ENCODE results near the gene BEAN1.

Gene BEAN1

GRCh38 chr16:66421891-66422290 lies 5.2 kb upstream of the BEAN1 start (continued):
- no peak for TF ChIP-seq AEBP2 (tag by site-specific recombination; IDR thresholded peaks at IDR 0.05; ENCODE audit: borderline replicate concordance)
- TF ChIP-seq ZNF621 (tag by site-specific recombination; IDR thresholded peaks at IDR 0.05), result no peak
- TF ChIP-seq ZNF37A (tag by site-specific recombination; IDR thresholded peaks at IDR 0.05), result no peak
- no peak for TF ChIP-seq ZSCAN23 (tag by site-specific recombination; IDR thresholded peaks at IDR 0.05)
- TF ChIP-seq GFI1B (tag by site-specific recombination; IDR thresholded peaks at IDR 0.05), result no peak
- TF ChIP-seq ZNF155 (tag by site-specific recombination; IDR thresholded peaks at IDR 0.05), result no peak

GRCh38 chr16:66422366-66422765 lies 4.7 kb upstream of the BEAN1 start:
- Histone ChIP-seq H3K4me1 (ENCODE audit: control insufficient read depth, insufficient read depth, low read length) (peaks cover 2% of the 10 kb centered on the region; the same call in 1 of the 2 replicates), H3K4me3 (ENCODE audit: low read depth, low read length) (no peak overlapping the region), H3K27ac (ENCODE audit: extremely low read depth, low read depth, low read length) (no peak overlapping the region), H3K36me3 (ENCODE audit: control insufficient read depth in 2 of 2, insufficient read depth in 1 of 2, low read length in 2 of 2) (no peaks in the 10 kb centered on the region), H3K9me3 (ENCODE audit: control insufficient read depth, insufficient read depth, low read depth, low read length) (no peaks in the 10 kb centered on the region)
- ChIA-PET CTCF (no interaction called here), POLR2A (no interaction called here)
- TF ChIP-seq ZNF513 (tag by site-specific recombination; IDR thresholded peaks at IDR 0.05), result no peak
- no peak for TF ChIP-seq GLIS2 (tag by site-specific recombination; IDR thresholded peaks at IDR 0.05)
- TF ChIP-seq ZNF280D (tag by site-specific recombination; IDR thresholded peaks at IDR 0.05), result no peak
- no peak for TF ChIP-seq HOXC10 (CRISPR knock-in tag; IDR thresholded peaks at IDR 0.05)

GRCh38 chr16:66423177-66423576 lies 3.9 kb upstream of the BEAN1 start:
- H3K4me1 ChIP-seq (ENCODE audit: control insufficient read depth, insufficient read depth, low read length), result peaks cover 2% of the 10 kb centered on the region; the same call in 1 of the 2 replicates
- ChIA-PET POLR2A (no interaction called here), CTCF (interaction anchor here (0.7 kb wide), 1 partner anchor 66 kb away, joined by 3 read pairs; no protein-coding TSS in a partner anchor)
- no peaks in the 10 kb centered on the region for H3K9me3 ChIP-seq (ENCODE audit: control insufficient read depth, insufficient read depth, low read depth, low read length)
- no peak overlapping the region for H3K4me3 ChIP-seq (ENCODE audit: low read depth, low read length)
- H3K36me3 ChIP-seq (ENCODE audit: control insufficient read depth in 2 of 2, insufficient read depth in 1 of 2, low read length in 2 of 2), result no peaks in the 10 kb centered on the region
- TF ChIP-seq ZNF366 (tag by site-specific recombination; conservative IDR thresholded peaks at IDR 0.05) (peak; percentile 51), KLF8 (tag by site-specific recombination; IDR thresholded peaks at IDR 0.05) (no peak), ZNF362 (tag by site-specific recombination; IDR thresholded peaks at IDR 0.05) (no peak), ZFP69B (tag by site-specific recombination; IDR thresholded peaks at IDR 0.05) (no peak), ZFHX2 (tag by site-specific recombination; conservative IDR thresholded peaks at IDR 0.05) (peak; percentile 50), EGR2 (tag by site-specific recombination; IDR thresholded peaks at IDR 0.05; ENCODE audit: low read depth) (peak; percentile 97), PRDM6 (tag by site-specific recombination; IDR thresholded peaks at IDR 0.05) (no peak), ZNF776 (tag by site-specific recombination; IDR thresholded peaks at IDR 0.05; ENCODE audit: borderline replicate concordance) (peak; percentile 40; the same call in 1 of the 2 replicates)
- no peak overlapping the region for H3K27ac ChIP-seq (ENCODE audit: extremely low read depth, low read depth, low read length)

Measured in HEK293 (cell line).